ENCODE results near the gene EPHA10. TPM values are rescaled to one million over a fixed set of nuclear protein-coding genes. Genes with fewer than 3 reads are reported as not detected.

The EPHA10 gene
- polyA plus RNA-seq, 2 of the 4 experiments (the other 2 are of a cell fraction) = 0.35 to 0.53 TPM

GRCh38 chr1:37794372-37795339 lies 29.7 kb upstream of the EPHA10 start:
- DNase-seq (ENCODE audit: low read depth in 1 of 2, low spot score in 1 of 2) (no peak), FAIRE-seq (no peak), ATAC-seq (peak; percentile 52 to 60; a peak in 5 of 6 replicates)
- ChIA-PET CTCF (interaction anchor here (0.6 to 0.9 kb wide), 2 partner anchors 65 to 342 kb away, joined by 3 read pairs; no protein-coding TSS in a partner anchor), POLR2A (interaction anchor here (0.6 kb wide), 2 partner anchors 65 to 196 kb away, joined by 3 to 4 read pairs; partner anchors contain the start of gene MTF1)
- H3K9me3 ChIP-seq = no peaks in the 10 kb centered on the region
- WGBS (ENCODE audit: missing lambda C conversion rate) = 79% methylated on average over 15 of the region's 59 CpGs
- peak overlapping the region; percentile 98 for H3K4me2 ChIP-seq
- peaks cover 5% of the 10 kb centered on the region; the same call in 1 of the 3 replicates for H3K4me1 ChIP-seq
- H3K4me3 ChIP-seq = peak overlapping the region; percentile 76
- H3K27ac ChIP-seq = peak overlapping the region; percentile 91 to 95
- no peak for TF ChIP-seq EHMT2 (IDR thresholded peaks at IDR 0.05; ENCODE audit: low read depth)

GRCh38 chr1:37793773-37794371 lies 29.0 kb upstream of the EPHA10 start, which contains the start of gene MANEAL:
Gene MANEAL, plus strand, starts transcription at chr1:37793847. Its CDS starts 336 bp downstream, at chr1:37794183.
- ATAC-seq = peak; percentile 86 to 90
- TF ChIP-seq TFCP2L1 (CRISPR knock-in tag; IDR thresholded peaks at IDR 0.05) (no peak), NFE2L2 (conservative IDR thresholded peaks at IDR 0.05; ENCODE audit: low read length) (no peak), ZNF302 (CRISPR knock-in tag; IDR thresholded peaks at IDR 0.05) (no peak), JUNB (IDR thresholded peaks at IDR 0.05) (no peak), FOSL2 (IDR thresholded peaks at IDR 0.05) (no peak), FOSL2 (CRISPR knock-in tag; IDR thresholded peaks at IDR 0.05) (no peak), POLR2A (IDR thresholded peaks at IDR 0.05; ENCODE audit: low read length) (peak; percentile 54), SREBF2 (IDR thresholded peaks at IDR 0.05) (no peak), CTCF (IDR thresholded peaks at IDR 0.05) (0 out of 3 replicates have a peak, but pooled peaks have one; percentile 6), CBX8 (IDR thresholded peaks at IDR 0.05) (no peak), MAFK (IDR thresholded peaks at IDR 0.05; ENCODE audit: partially characterized antibody) (no peak), BCL3 (IDR thresholded peaks at IDR 0.05) (no peak), HOXB13 (CRISPR knock-in tag; IDR thresholded peaks at IDR 0.05; ENCODE audit: low read depth) (no peak), MYC (IDR thresholded peaks at IDR 0.05; ENCODE audit: borderline replicate concordance, low read length) (no peak), ZC3H11A (IDR thresholded peaks at IDR 0.05) (no peak), KDM5A (IDR thresholded peaks at IDR 0.05) (no peak), E2F6 (IDR thresholded peaks at IDR 0.05; ENCODE audit: borderline replicate concordance, low read depth) (peak; percentile 74; the same call in 1 of the 2 replicates), ELK1 (IDR thresholded peaks at IDR 0.05; ENCODE audit: low read depth, low read length) (no peak), REST (IDR thresholded peaks at IDR 0.05) (no peak), JUN (IDR thresholded peaks at IDR 0.05) (peak in 1 of 2 experiments; percentile 27; a peak in 1 of 5 replicates), MAX (IDR thresholded peaks at IDR 0.05) (peak; percentile 43), CEBPB (IDR thresholded peaks at IDR 0.05) (no peak), PBX3 (IDR thresholded peaks at IDR 0.05) (no peak), ZFP36 (IDR thresholded peaks at IDR 0.05; ENCODE audit: borderline replicate concordance, partially characterized antibody) (no peak)

More at GRCh38 chr1:37793773-37794371, 29.0 kb upstream of the EPHA10 start, which contains the start of gene MANEAL:
- CTCF ChIA-PET = interaction anchor here (0.6 to 0.9 kb wide), 2 partner anchors 66 to 341 kb away, joined by 3 read pairs; no protein-coding TSS in a partner anchor
- Histone ChIP-seq H3K4me2 (peak within 1 kb of the TSS; percentile 98), H3K9me3 (no peaks in the 10 kb centered on the region), H3K27ac (peak within 1 kb of the TSS; percentile 91 to 95), H3K4me1 (peaks cover 5% of the 10 kb centered on the region; the same call in 1 of the 3 replicates), H3K4me3 (peak within 1 kb of the TSS; percentile 76)
- FAIRE-seq (no peak), DNase-seq (ENCODE audit: low read depth in 1 of 2, low spot score in 1 of 2) (peak; percentile 39 to 57)
- no CpG with 5 or more reads among the region's 82 CpGs for WGBS (ENCODE audit: missing lambda C conversion rate)
- POLR2A ChIA-PET = interaction anchor here (0.6 kb wide), 1 partner anchor 196 kb away, joined by 4 read pairs; no protein-coding TSS in a partner anchor
